GM12801 (cell line): ENCODE data around the gene AGPAT1.

Experiments used
- TF ChIP-seq, protein P1 (sequence below): IDR thresholded peaks from one replicate; pipeline ENCODE4 v1.5.1; 2011; ENCODE audit warnings: control low read depth; ENCODE audit not compliant: insufficient read length; ENCODE audit errors: extremely low read depth

The AGPAT1 gene

DNA sequence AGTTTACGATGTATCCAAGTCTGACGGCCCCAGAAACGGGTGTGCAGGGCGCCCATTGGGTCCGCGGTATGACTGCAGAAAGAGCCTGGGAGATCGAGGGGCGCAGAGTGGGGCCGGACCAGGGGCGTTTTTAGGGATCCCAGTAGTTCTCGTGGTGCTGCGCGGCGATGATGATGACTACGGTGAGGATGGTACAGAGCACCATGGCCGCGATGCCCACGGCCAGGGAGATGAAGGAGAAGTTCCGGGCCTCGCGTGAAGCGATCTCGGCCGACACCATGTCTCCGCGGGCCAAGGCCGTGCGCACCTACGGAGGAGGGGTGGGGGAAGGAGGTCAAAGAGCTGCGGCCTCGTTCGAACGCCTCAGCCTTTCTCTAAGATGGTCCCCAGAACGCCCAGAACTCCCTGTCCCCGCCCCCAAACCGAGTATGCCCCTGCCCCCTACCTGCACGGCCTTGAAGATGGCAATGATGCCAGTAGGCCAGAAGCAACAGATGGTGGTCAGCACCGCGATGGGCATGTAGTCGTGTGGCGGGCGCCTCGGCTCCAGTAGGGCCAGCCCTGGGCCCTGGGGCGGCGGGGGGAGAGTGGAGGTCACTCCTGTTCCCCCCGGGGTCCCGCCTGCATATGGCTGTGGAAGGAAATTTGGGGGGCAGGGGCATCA, 26.7 kb downstream of the AGPAT1 start:
- TF ChIP-seq, protein P1, sequence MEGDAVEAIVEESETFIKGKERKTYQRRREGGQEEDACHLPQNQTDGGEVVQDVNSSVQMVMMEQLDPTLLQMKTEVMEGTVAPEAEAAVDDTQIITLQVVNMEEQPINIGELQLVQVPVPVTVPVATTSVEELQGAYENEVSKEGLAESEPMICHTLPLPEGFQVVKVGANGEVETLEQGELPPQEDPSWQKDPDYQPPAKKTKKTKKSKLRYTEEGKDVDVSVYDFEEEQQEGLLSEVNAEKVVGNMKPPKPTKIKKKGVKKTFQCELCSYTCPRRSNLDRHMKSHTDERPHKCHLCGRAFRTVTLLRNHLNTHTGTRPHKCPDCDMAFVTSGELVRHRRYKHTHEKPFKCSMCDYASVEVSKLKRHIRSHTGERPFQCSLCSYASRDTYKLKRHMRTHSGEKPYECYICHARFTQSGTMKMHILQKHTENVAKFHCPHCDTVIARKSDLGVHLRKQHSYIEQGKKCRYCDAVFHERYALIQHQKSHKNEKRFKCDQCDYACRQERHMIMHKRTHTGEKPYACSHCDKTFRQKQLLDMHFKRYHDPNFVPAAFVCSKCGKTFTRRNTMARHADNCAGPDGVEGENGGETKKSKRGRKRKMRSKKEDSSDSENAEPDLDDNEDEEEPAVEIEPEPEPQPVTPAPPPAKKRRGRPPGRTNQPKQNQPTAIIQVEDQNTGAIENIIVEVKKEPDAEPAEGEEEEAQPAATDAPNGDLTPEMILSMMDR, result no peak

GRCh38 chr6:32148289-32149091, 27.4 kb downstream of the AGPAT1 start:
- TF ChIP-seq, protein P1, result no peak

DNA sequence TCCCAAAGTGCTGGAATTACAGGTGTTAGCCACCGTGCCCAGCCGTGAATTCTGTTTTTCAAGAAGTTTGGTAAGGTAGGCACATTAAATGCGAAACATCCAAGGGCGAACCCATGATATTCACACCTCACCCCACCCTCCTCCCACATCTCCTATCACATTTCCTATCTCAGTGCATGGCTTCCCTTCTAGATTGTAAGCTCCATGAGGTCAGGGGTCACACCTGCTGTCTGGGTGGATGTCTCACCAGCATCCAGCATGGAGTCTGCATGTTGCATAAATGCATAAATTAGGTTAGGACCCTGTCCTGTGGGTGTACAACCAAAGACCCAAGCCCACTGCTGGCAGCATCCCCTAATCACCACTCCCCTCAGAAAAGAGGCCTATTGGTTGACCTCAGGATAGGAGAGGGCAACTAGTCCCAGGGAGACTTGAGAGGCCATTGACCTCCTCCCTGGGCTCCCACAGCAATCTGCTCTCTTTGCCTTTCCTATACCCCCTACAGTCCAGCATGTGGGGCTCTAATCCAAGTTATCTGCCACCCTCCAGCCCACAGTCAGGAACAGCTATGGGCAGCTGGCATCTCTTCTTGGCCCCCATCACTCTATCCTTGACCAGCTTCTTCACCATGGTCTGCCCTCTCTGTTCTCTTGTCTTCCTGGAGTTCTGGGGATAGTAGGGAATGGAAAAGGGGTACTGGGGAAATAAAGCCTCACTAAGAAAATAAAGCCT, 28.3 kb downstream of the AGPAT1 start:
- TF ChIP-seq, protein P1, result no peak

GRCh38 chr6:32146687-32147086, 29.2 kb downstream of the AGPAT1 start:
- TF ChIP-seq, protein P1, result no peak

DNA sequence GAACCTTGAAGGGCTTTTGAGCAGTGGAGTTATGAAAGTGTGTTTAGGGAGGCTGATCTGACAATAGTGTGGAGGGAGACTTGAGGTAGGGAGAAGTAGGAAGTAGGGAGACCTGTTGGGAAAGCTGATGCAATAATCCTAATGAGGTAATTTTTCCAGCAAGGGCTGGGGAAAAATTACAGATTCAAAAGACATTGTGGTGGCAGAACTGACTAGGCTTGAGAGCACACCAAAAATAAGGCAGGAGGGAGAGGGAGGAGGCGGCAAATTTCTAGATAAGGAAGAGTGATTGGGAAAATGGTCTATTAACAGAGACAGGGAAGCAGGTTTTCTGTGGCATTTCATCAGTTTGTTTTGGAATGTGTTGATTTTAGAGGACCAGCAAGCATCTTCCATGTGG, 29.6 kb downstream of the AGPAT1 start:
- TF ChIP-seq, protein P1, result no peak

- TF ChIP-seq, protein P1, result no peak
Observed at GRCh38 chr6:32140420-32141046, 35.4 kb downstream of the AGPAT1 start.

- TF ChIP-seq, protein P1, result no peak
Observed at GRCh38 chr6:32139590-32139989, 36.3 kb downstream of the AGPAT1 start.
